Prostate gland (tissue), 2 donors: ENCODE measurements around the gene USP6. TPM values are rescaled to one million over a fixed set of nuclear protein-coding genes. Genes with fewer than 3 reads are reported as not detected.
"Not testable (repeated sequence)": the region's sequence is repeated elsewhere in the genome, so short reads cannot be mapped to it uniquely, and the experiment has no call there.

Experiments
- DNase-seq: peaks from one replicate; pipeline ENCODE4 v3.0.0-alpha.2; 2019; ENCODE audit warnings: low spot score
- H3K27ac ChIP-seq, 2 donors: fragments of 200-600 bp; sonication (generic); 2 replicates each; pipeline ENCODE4 v1.5.1; 2017 to 2019
- H3K27me3 ChIP-seq: fragments of 200-600 bp; sonication (generic); replicated peaks from 2 replicates; pipeline ENCODE4 v1.5.1; 2019; ENCODE audit not compliant: insufficient read depth
- H3K36me3 ChIP-seq, 2 donors: fragments of 200-600 bp; sonication (generic); 1 replicate in 1 of 2; 2 replicates in 1 of 2; pipeline versions ENCODE4 v1.5.1 to v1.8.1; 2017 to 2019
- H3K4me1 ChIP-seq: fragments of 200-600 bp; sonication (generic); replicated peaks from 2 replicates; pipeline ENCODE4 v1.5.1; 2019
- H3K4me3 ChIP-seq, 2 donors: fragments of 200-600 bp; sonication (generic); 2 replicates each; pipeline ENCODE4 v1.5.1; 2017 to 2019
- H3K9me3 ChIP-seq: fragments of 200-600 bp; sonication (generic); 2 replicates; pipeline ENCODE4 v1.5.1; 2017
- CTCF ChIP-seq, 4 experiments: fragments of 200-600 bp in 2 of 4; fragments of 450-650 bp in 2 of 4; sonication (generic) in 2 of 4; IDR thresholded peaks; 1 replicate in 3 of 4; 2 replicates in 1 of 4; pipeline ENCODE4 v1.5.1; 2016 to 2019; ENCODE audit warnings: antibody characterized with exemption in 4 of 4, mild to moderate bottlenecking in 2 of 4, moderate library complexity in 2 of 4
- POLR2A ChIP-seq: fragments of 450-650 bp; IDR thresholded peaks from one replicate; pipeline ENCODE4 v1.6.1; 2016; ENCODE audit warnings: antibody characterized with exemption, mild to moderate bottlenecking
- POLR2AphosphoS5 ChIP-seq: sonication (generic); formaldehyde crosslinking; IDR thresholded peaks from one replicate; pipeline ENCODE4 v1.6.1; 2017; ENCODE audit warnings: antibody characterized with exemption
- WGBS: methylation state at CpG from one replicate; pipeline ENCODE4 v1.1.5; 2018; 5-methylcytosine and 5-hydroxymethylcytosine counted together
- intact Hi-C: fragments of 100-400 bp; cut with DNase I; formaldehyde crosslinking; loops from one replicate; pipeline ENCODE4 v1.14.2; 2022
- total RNA-seq, 2 donors: library from RNA; depleted of rRNA; stranded (reverse); fragments of >200 nt; gene quantifications; one replicate each; pipeline ENCODE4 v1.1.0, GENCODE V29; 2016

Gene USP6
- total RNA-seq, 2 donors from 2014 or later = 1.4 to 6.8 TPM

- Histone ChIP-seq H3K36me3 (no peaks in the 10 kb centered on the region), H3K4me3 (no peak overlapping the region), H3K9me3 (no peaks in the 10 kb centered on the region), H3K4me1 (no peaks in the 10 kb centered on the region), H3K27ac (no peak overlapping the region), H3K27me3 (no peaks in the 10 kb centered on the region)
- DNase-seq = peak; percentile 3
- intact Hi-C loops = no loop called here
- WGBS = 76% methylated on average over 7 of the region's 8 CpGs
- no peak for TF ChIP-seq POLR2AphosphoS5
- no peak for TF ChIP-seq POLR2A
- no peak for TF ChIP-seq CTCF (IDR thresholded peaks at IDR 0.05)
Observed at GRCh38 chr17:5133311-5133710, 17.5 kb downstream of the USP6 start.

- H3K27me3 ChIP-seq, intact Hi-C loops, H3K36me3 ChIP-seq, H3K4me1 ChIP-seq, H3K27ac ChIP-seq, H3K4me3 ChIP-seq, H3K9me3 ChIP-seq, DNase-seq: not testable (repeated sequence)
- 91% methylated on average over 8 of the region's 8 CpGs for WGBS
Observed at GRCh38 chr17:5133961-5134360, 18.1 kb downstream of the USP6 start.

- DNase-seq, intact Hi-C loops, H3K9me3 ChIP-seq, H3K4me3 ChIP-seq, H3K4me1 ChIP-seq, H3K27me3 ChIP-seq, H3K27ac ChIP-seq, H3K36me3 ChIP-seq: not testable (repeated sequence)
- WGBS = 88% methylated on average over 11 of the region's 11 CpGs
Observed at GRCh38 chr17:5134571-5134970, 18.7 kb downstream of the USP6 start.

GRCh38 chr17:5135131-5135712, 19.4 kb downstream of the USP6 start:
- H3K9me3 ChIP-seq, DNase-seq, H3K27ac ChIP-seq, H3K36me3 ChIP-seq, intact Hi-C loops, H3K4me1 ChIP-seq, H3K4me3 ChIP-seq, H3K27me3 ChIP-seq: not testable (repeated sequence)
- 76% methylated on average over 8 of the region's 8 CpGs for WGBS

- intact Hi-C loops = no loop called here
- no peak for DNase-seq
- Histone ChIP-seq H3K4me1 (no peaks in the 10 kb centered on the region), H3K9me3 (no peaks in the 10 kb centered on the region), H3K36me3 (no peaks in the 10 kb centered on the region), H3K27me3 (no peaks in the 10 kb centered on the region), H3K4me3 (no peak overlapping the region), H3K27ac (no peak overlapping the region)
- TF ChIP-seq POLR2A = no peak
- no peak for TF ChIP-seq CTCF (IDR thresholded peaks at IDR 0.05)
- TF ChIP-seq POLR2AphosphoS5 = no peak
- 88% methylated on average over 14 of the region's 14 CpGs for WGBS
Observed at GRCh38 chr17:5135726-5136579, 20.1 kb downstream of the USP6 start.

GRCh38 chr17:5136580-5137412, 21.0 kb downstream of the USP6 start:
- H3K4me3 ChIP-seq, H3K36me3 ChIP-seq, DNase-seq, H3K4me1 ChIP-seq, H3K27ac ChIP-seq, intact Hi-C loops, H3K27me3 ChIP-seq, H3K9me3 ChIP-seq: not testable (repeated sequence)
- 86% methylated on average over 14 of the region's 14 CpGs for WGBS

GRCh38 chr17:5137511-5138197, 21.8 kb downstream of the USP6 start:
- WGBS = 87% methylated on average over 15 of the region's 15 CpGs
- H3K27ac ChIP-seq, DNase-seq, H3K36me3 ChIP-seq, H3K4me1 ChIP-seq, H3K27me3 ChIP-seq, H3K9me3 ChIP-seq, H3K4me3 ChIP-seq, intact Hi-C loops: not testable (repeated sequence)

- H3K4me3 ChIP-seq, H3K27me3 ChIP-seq, H3K4me1 ChIP-seq, H3K27ac ChIP-seq, intact Hi-C loops, DNase-seq, H3K36me3 ChIP-seq, H3K9me3 ChIP-seq: not testable (repeated sequence)
- 90% methylated on average over 9 of the region's 9 CpGs for WGBS
Observed at GRCh38 chr17:5138198-5138544, 22.3 kb downstream of the USP6 start.
